Activated T-cell treated with anti-CD3 and anti-CD28 coated beads for 4 hours (primary cell): ENCODE data around the gene RNF31.
"Not testable (repeated sequence)": the region's sequence is repeated elsewhere in the genome, so short reads cannot be mapped to it uniquely, and the experiment has no call there.

ENCODE experiments used
- DNase-seq: peaks from one replicate; pipeline ENCODE4 v3.0.0-alpha.2; 2020

RNF31 gene

GRCh38 chr14:24146978-24147760 is at the start of gene RNF31:
Gene RNF31, plus strand, starts transcription at chr14:24147498. Its CDS starts 201 bp downstream, at chr14:24147699.
- peak; percentile 96 for DNase-seq

- DNase-seq, result no peak
Observed at GRCh38 chr14:24098229-24098926, 48.9 kb upstream of the RNF31 start.

GRCh38 chr14:24098927-24099813 is 48.1 kb upstream of the RNF31 start:
- DNase-seq, result no peak

- DNase-seq, result no peak
Observed at GRCh38 chr14:24100197-24100981, 46.9 kb upstream of the RNF31 start.

- DNase-seq, result no peak
Observed at GRCh38 chr14:24100982-24101494, 46.3 kb upstream of the RNF31 start.

- DNase-seq, result no peak
Observed at GRCh38 chr14:24102357-24103048, 44.8 kb upstream of the RNF31 start.

GRCh38 chr14:24103451-24103850 is 43.8 kb upstream of the RNF31 start:
- DNase-seq, result no peak

- not testable (repeated sequence) for DNase-seq
Observed at GRCh38 chr14:24105609-24106239, 41.6 kb upstream of the RNF31 start.

- DNase-seq, result no peak
Observed at GRCh38 chr14:24106672-24107271, 40.5 kb upstream of the RNF31 start.

- no peak for DNase-seq
Observed at GRCh38 chr14:24108336-24108874, 38.9 kb upstream of the RNF31 start.

- no peak for DNase-seq
Observed at GRCh38 chr14:24110060-24110459, 37.2 kb upstream of the RNF31 start.

GRCh38 chr14:24110523-24110922 is 36.8 kb upstream of the RNF31 start:
- no peak for DNase-seq

- DNase-seq, result no peak
Observed at GRCh38 chr14:24113379-24113800, 33.9 kb upstream of the RNF31 start.

GRCh38 chr14:24113801-24114531 is 33.3 kb upstream of the RNF31 start:
- DNase-seq, result peak; percentile 50

- DNase-seq, result peak; percentile 99
Observed at GRCh38 chr14:24114532-24115421, 32.5 kb upstream of the RNF31 start, which contains the start of the genes DCAF11 and NRL. Gene DCAF11, plus strand, starts transcription at chr14:24114777. Its CDS starts 818 bp downstream, at chr14:24115595. Gene NRL, minus strand, starts transcription at chr14:24114949. Its CDS starts 32,101 bp downstream, at chr14:24082848.

- DNase-seq, result no peak
Observed at GRCh38 chr14:24115422-24116127, 31.7 kb upstream of the RNF31 start.

- no peak for DNase-seq
Observed at GRCh38 chr14:24116128-24116814, 31.0 kb upstream of the RNF31 start.
